NCI-H2081 treated with DMSO at 0.1 percent for 48 hours (cell line): ENCODE data around the gene MND1.

Experiments
- DNase-seq: peaks from one replicate; lab custom pipeline; 2025; lab: John Stamatoyannopoulos, UW

The MND1 gene

DNA sequence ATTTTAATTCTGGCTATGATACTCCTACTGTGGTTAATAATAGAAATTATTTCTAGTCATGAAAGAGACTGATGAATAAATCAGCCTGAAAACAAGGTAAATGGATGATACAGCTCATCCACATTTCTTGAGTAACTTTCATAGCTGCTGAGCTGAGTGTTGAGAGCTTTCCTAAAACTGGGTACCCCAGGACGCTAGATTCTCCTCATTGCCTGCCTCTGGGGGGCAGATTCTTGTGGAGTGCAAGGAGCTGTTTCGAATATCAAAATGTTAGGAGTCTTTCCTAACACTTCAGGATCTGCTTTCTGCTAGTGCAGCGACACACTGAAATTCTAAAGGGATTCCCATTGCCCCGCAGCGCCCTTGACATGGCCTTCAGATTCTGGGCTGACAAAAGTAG, 2.1 kb downstream of the MND1 start:
- no peak for DNase-seq

DNA sequence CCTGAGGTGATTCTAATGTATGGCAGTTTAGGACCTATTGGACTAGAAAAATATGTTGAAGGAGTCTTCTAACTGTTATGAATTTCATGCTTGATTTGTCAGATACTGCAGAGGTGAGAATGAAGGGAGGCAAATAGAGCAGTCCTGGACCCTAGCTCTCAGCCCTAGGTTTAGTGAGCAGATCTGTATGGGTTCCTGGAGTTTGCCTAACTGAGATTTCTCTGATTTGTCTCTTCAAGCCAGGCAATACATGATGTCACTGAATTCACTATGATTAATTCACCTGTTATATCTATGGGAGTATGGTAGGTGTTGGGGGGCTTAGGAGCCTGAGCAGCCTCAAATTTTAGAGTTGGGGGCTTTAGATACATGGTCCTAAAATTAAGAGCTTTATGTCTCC, 2.6 kb downstream of the MND1 start:
- no peak for DNase-seq

DNA sequence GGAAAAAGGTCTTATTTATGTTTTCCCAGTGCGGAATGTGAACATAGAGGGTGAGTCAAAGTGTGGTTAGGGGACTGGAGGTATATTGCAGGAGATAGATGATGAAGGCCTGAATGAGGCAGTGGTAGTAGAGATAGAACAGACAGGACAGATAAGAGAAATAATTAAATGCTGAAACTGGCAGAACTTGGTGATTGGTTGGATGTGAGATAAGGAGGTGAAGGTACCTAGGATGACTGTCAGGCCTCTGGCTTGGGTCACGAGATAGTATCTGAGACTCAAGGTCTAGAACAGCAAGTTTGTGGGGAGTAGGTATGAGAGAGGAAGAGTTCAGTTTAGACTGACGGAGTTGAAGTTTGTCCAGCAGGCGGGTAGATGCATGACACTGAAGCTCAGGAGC, 3.5 kb downstream of the MND1 start:
- DNase-seq = no peak

DNA sequence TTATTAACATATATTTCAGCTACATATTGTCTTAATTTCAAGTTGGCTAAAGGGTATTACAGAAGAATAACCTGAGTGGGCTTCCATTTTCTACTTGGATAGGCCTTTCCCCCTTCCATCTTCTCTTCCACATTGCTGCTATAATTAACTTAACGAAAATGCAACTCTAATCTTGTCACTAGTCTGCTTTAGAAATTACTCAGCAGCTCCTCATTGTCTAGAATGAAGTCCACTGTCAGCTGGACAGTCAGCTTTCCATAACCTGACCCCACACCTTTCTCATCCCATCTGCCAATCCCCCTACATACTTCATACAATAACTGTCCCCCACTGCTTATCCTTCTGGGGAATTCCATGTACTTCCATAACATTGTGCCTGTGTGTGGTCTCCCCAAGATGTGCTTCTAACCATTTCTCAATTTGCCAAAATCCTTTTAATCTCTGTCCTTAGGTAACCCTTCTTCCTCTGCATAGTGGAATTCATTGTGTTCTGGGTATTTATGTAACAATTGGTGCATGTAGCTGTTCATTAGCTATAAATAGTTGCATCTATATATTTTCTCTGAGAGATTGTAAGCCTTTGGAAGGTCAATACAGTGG, 4.8 kb downstream of the MND1 start:
- no peak for DNase-seq

DNA sequence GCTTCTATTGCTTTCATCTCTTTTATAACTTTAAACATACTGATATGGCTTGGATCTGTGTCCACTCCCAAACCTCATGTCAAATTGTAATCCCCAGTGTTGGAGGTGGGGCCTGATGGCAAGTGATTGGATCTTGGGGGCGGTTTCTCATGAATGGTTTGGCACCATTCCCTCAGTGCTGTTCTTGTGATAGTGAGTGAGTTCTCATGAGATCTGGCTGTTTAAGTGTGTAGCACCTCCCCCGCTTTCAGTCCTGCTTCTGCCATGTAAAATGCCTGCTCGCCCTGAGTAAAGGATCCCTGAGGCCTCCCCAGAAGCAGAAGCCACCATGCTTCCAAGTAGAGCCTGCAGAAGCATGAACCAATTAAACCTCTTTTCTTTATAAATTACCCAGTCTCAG, 17.7 kb downstream of the MND1 start:
- DNase-seq = no peak

DNA sequence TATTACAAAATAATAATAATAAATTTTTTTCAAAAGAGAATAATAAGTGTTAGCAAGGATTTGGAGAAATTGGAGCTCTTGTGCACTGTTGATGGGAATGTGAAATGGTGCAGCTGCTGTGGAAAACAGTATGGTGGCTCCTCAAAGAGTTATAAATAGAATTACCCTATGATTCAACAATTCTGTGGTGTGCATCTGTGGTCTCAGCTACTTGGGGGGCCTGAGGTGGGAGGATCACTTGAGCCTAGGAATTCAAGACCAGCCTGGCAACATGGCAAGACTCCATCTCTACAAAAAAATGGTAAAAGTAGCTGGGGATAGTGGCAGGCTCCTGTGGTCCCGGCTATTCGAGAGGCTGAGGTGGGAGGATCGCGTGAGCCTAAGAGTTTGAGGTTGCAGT, 19.6 kb downstream of the MND1 start:
- DNase-seq = no peak

DNA sequence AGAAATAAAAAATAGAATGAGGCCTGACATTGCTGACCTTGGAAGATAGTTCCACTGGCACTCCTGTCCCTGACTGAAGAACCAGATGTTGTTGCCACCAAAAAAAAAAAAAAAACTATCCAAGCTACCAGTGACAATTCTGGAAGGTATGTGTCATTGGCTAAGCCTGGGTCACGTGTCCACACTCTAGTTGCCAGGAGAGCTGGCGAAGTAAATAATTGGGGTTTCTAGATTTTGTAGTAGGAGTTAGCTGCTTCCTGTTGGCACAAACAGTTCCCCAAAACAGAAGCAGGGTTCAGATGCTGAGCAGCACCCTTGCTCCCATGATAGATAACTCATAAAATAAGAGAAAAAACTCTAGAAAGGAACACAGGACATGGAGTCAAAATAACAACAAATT, 20.5 kb downstream of the MND1 start:
- no peak for DNase-seq

DNA sequence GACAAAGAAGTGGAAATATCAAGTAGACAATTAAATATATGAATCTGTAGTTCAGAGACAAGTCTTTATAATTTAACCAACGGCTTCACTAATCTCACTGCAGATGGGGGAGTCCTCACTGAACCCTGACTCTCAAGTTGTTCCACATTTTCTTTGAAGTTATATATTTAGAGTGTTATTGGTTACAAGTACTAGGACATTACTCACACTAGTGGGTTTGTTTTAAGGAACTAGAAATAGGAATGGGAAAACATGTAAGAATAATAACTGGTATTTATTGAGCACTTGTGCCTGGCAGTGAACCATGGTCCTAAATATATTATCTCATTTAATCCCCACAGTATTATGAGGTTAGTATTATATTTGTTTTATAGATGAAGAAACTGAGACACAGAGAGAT, 22.0 kb downstream of the MND1 start:
- no peak for DNase-seq

DNA sequence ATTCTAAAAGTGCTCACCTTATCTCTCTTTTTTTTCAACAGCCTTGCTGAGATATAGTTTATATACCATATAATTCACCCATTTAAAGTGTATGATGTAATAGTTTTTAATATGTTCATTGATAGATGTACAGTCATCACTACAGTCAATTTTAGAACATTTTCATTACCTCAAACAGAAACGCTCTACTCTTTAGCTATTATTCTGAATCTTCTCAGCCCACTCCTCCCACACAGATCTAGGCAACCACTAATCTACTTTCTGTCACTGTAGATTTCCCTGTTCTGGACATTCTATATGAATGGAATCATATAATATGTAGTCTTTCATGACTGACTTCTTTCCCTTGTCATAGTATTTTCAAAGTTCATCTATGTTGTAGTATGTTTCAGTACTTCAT, 22.6 kb downstream of the MND1 start:
- DNase-seq = no peak

DNA sequence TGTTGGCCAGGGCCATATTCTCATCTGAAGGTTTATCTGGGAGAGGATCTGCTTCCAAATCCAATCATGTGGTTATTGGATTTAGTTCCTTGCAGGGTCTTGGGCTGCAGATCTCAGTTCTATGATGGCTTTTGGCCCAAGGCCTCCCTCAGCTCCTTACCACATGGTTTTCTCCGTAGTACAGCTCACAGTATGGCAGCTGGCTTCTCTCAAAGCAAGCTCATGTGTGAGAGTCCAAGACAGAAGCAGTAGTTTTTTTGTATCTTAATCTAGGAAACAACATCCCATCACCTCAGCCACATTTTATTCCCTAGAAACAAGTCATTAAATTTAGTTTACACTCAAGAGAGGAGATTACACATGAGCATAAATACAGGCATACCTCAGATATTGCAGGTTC, 24.5 kb downstream of the MND1 start:
- DNase-seq = no peak

DNA sequence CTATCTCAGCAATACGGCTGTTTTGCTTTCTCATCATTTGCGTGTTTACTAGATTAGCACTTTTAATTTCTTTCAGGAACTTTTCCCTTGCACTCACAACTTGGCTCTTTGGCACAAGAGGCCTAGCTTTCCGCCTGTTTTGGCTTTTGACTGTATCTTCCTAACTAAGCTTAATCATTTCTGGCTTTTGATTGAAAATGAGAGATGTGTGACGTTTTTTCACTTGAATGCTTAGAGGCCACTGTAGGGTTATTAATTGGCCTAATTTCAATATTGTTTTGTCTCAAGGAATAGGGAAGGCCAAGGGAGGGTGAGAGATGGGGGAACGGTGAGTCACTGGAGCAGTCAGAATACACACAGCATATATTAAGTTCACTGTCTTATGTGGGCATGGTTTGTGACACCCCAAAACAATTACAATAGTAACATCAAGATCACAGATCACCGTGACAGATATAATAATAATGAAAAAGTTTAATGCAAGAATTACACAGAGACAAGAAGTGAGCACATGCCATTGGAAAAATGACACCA, 27.3 kb downstream of the MND1 start:
- no peak for DNase-seq

DNA sequence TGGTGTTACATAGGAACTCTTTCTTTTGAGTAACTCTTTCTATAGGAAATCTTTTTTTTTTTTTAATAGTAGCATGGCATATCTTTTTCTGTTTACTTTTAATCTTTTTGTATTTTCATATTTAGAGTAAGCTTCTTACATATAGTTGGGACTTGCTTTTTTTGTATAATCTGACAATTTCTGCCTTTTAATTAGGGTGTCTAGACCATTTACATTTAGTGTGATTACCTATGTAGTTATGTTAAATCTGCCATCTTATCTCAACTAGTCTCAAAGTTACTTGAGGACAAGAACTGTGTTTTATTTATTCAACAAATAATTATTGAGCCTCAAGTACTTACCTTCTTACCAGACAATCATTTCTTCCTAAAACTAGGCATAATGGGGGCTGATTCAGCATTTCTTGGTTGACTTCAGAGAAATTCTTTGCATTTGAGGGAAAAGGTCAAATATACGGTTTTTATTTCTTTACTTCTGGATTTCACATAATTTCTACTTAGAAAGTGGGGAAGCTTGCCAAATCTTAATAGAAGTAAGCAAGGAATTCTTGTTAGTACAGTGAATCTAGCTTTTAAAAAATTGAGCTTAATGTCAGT, 28.6 kb downstream of the MND1 start:
- no peak for DNase-seq

DNA sequence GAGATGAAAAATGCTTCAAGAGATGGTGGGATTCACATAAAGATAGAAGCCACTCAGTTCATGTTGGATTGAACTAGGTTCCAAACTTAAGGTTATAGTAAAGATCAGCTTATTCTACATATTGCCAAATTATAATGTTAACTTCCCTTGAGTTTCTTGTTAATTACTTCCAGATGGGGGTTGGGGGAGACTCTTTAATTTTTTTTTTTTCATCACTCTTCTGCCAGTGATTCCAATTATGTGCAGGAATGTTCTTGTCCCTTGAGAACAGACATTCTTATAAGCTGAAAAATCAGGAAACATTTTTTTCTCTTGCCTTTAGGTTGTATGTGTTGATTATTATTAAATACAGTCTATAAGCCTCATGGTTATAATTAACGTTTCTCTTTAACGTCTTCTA, 30.0 kb downstream of the MND1 start:
- DNase-seq = no peak

DNA sequence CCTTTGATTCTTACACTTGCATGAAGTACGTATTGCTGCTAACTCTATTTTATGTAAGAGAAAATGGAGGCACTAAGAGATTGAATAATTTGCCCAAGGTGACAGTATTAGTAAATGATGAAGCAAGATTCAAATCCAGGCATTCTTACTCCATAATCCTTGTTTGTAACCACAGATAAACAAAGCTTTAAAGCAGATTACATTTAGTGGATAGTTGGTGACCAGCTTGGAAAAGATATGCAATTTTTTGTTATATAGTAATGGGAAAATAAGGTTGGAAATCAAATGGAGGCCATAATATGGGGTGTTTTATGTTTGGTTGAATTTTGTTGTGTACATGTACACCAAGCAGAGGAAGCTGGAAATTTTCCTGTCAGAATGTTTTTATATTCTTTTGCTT, 30.8 kb downstream of the MND1 start:
- DNase-seq = no peak

DNA sequence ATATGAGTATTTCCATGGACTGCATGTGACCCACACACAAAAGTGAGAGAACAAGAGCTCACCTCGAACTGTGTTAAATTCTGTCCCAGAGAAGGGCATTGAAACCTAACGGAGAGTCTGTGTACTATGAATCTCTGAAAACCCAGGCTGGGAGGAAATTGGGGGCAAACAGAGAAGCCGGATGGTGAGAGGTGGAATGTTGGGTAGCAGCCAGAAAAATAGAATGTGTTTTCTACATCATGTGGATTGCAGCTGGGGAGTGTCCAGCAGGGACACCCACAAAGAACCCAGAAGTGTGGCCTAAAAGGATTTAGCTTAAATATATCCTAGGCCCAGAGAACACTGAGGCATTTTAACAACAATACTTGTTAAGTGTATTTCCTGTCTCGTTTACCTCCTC, 38.6 kb downstream of the MND1 start:
- no peak for DNase-seq

DNA sequence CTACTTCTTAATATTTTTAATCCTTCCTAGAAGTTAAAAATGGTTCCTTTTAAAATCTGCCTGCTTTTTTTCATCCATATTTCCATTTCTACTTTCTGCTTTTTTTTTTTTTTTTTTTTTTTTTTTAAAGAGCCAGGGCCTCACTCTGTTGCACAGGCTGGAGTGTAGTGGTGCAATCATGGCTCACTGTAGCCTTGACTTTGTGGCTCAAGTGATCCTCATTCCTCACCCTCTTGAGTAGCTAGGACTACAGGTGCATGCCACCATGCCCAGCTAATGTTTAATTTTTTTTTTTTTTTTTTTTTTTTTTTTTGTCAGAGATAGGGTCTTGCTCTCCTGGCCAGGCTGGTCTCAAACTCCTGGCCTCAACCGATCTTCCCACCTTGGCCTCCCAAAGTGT, 39.7 kb downstream of the MND1 start:
- DNase-seq = no peak

DNA sequence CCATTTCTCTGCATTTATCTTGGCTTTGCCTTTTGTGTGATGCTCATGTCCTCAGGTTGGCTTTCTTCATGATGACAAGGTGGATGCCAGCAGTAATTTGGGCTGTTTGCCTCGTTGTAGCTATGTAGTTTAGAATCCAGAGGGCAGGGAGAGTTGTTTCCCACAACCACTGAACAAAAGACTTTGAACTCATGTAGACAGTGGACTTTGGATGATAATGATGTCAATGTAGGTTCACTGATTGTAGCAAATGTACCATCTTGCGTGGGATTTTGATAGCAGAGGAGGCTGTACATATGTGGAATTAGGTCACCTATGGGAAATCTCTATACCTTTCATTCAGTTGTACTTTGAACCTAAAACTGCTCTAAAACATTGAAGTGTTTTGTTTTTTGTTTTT, 41.3 kb downstream of the MND1 start:
- no peak for DNase-seq

DNA sequence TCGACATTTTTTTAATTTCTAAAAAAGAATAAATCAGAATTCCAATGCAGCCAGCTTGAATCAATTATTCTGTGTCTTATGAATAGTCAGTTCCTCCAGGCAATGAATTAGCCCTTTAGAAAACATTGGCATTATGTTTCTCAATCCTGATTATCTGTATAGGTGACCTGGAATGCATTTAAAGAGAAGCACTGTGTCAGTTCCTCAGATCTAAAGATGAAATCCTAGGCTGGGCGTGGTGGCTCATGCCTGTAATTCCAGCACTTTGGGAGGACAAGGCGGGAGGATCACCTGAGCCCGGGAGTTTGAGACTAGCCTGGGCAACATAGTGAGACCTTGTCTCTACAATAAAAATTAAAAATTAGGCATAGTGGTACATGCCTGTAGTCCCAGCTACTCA, 43.5 kb downstream of the MND1 start:
- DNase-seq = no peak

DNA sequence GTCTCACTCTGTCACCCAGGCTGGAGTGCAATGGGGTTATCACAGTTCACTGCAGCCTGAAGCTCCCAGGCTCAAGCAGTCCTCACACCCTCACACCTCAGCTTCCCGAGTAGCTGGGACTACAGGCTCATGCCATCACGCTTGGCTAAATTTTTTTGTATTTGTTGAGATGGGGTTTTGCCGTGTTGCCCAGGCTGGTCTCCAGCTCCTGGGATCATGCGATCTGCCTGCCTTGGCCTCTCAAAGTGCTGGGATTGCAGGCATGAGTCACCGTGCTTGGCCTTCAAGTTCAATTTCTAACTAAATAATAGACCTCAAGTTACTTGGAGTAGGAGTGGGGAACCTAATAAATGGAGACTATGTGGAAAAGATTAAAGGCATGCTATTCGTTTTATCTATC, 48.9 kb downstream of the MND1 start:
- no peak for DNase-seq

DNA sequence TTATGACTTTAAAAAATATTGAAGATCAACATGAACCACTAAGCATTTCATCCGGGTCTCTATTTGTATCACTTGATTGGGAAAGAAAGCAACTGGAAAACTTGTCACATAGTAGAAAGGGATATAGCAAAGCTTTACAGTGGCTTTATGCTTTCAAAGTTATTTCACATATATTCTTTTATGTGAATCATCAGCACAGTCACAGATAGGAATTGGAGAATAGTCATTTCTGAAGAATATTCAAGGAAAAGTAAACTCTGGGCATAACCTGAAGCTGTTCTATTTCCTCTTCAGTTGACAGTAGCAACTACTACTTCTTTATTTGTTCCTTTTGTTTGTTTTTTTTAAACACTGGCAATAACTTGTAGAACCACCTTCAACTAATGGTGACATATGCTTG, 50.5 kb downstream of the MND1 start:
- no peak for DNase-seq

DNA sequence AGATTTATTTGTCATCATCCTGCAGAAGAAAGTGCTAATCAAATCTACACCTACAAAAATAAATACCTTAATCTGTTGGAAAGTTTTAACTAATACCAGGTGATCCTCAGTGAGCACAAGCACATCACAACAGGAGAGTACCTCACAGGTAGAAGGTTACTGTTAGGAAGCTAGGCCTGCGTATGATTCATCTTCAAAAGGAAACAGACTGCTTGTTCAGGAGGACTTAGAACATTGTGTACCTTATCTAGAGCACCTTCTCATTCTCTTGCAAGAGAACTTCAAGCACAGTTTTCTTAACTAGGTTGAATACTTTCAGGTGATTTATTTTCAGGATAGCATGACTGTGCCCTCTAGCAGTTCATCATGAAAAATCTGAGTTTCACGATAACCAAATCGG, 54.2 kb downstream of the MND1 start:
- no peak for DNase-seq

DNA sequence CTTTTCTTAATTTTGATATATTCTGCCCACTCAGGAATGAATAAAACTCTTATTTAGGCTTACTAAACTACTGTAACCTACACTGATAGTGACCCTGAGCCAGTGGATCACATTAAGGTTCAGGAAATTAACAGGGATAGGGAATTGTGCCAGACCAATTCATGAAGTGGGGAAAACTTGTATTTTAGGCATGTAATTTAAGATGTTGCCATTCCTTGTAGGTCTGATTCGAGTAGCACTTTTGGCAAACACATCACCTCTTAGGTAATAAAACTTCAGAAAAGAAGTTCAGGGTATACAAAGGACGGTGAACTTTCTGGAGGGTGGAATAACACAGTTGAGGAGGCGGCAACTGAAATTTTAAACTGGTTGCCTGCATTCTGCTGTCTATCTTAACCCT, 54.9 kb downstream of the MND1 start:
- no peak for DNase-seq

DNA sequence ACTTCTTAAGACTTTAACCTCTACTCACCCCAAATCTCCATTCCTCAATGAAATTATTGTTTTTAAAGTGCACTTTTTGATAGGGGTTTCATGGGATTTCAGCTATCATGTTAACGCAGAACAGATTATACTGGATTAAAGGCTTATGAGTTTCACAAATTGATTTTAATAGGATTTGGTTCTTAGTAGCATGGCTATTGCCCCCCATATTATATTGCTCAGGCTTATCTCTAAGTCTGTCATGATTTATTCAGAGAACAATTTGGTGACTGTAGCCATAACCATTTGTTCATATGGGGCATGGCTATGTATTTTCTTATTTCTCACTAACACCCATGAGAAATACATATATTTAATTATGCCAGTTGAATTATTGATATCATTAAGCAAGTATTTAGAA, 57.0 kb downstream of the MND1 start:
- no peak for DNase-seq

DNA sequence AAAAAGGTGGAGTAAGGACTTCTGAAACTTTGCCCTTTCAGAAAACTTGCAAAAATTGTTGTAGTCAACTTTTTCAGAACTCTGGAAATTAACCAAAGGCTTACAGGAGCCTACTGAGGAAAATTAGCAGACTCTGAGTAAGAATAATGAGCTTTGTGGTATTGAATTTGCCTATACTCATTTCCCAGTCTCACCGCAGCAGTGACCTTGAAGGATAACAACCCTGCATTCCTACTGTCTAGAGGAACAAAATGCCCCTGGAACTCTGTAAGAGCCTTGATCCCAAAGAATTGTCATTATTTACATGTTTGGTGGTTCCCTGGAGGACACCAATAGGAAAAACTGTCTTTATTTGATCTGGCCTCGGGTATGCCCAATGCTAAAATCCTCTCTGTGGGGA, 57.9 kb downstream of the MND1 start:
- no peak for DNase-seq
